D721Med (cell line): ENCODE measurements around the gene YIPF5.

Experiments
- DNase-seq: peaks from one replicate; pipeline ENCODE4 v3.0.0; 2011; ENCODE audit warnings: low spot score; ENCODE audit not compliant: insufficient read length
- FAIRE-seq: peaks from 2 replicates; lab custom pipeline; 2011; peaks lifted over from hg19 to GRCh38; lab: Jason Lieb, UNC
- TF ChIP-seq, protein P1 (sequence below): IDR thresholded peaks from 2 replicates; pipeline ENCODE4 v1.5.1; 2012; ENCODE audit warnings: mild to moderate bottlenecking, control low read depth; ENCODE audit not compliant: insufficient read depth; ENCODE audit errors: missing control alignments

The YIPF5 gene

DNA sequence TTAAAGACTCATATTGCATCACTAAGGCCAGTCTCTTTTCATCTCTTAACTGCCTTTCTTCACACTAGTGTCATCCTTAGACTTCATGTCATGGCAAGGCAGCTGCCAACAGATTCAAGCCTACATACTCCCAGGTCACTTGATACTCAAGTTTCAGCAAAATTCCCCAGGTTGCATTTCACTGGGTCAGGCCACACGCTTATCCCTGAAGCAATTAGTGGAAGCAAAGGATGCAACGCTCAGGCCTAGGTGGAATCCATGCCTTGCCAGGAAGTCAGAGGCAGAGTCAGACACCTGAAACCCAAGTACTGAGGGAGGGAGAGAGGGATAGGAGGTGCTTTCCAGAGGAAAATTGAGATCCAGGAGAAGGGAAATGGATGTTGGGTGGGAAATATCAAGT lies 28.9 kb downstream of the YIPF5 start:
- DNase-seq: no peak
- FAIRE-seq: no peak
- TF ChIP-seq, protein P1, sequence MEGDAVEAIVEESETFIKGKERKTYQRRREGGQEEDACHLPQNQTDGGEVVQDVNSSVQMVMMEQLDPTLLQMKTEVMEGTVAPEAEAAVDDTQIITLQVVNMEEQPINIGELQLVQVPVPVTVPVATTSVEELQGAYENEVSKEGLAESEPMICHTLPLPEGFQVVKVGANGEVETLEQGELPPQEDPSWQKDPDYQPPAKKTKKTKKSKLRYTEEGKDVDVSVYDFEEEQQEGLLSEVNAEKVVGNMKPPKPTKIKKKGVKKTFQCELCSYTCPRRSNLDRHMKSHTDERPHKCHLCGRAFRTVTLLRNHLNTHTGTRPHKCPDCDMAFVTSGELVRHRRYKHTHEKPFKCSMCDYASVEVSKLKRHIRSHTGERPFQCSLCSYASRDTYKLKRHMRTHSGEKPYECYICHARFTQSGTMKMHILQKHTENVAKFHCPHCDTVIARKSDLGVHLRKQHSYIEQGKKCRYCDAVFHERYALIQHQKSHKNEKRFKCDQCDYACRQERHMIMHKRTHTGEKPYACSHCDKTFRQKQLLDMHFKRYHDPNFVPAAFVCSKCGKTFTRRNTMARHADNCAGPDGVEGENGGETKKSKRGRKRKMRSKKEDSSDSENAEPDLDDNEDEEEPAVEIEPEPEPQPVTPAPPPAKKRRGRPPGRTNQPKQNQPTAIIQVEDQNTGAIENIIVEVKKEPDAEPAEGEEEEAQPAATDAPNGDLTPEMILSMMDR: no peak

GRCh38 chr5:144139586-144139985 lies 30.9 kb downstream of the YIPF5 start:
- TF ChIP-seq, protein P1: no peak
- no peak for FAIRE-seq
- DNase-seq: no peak

DNA sequence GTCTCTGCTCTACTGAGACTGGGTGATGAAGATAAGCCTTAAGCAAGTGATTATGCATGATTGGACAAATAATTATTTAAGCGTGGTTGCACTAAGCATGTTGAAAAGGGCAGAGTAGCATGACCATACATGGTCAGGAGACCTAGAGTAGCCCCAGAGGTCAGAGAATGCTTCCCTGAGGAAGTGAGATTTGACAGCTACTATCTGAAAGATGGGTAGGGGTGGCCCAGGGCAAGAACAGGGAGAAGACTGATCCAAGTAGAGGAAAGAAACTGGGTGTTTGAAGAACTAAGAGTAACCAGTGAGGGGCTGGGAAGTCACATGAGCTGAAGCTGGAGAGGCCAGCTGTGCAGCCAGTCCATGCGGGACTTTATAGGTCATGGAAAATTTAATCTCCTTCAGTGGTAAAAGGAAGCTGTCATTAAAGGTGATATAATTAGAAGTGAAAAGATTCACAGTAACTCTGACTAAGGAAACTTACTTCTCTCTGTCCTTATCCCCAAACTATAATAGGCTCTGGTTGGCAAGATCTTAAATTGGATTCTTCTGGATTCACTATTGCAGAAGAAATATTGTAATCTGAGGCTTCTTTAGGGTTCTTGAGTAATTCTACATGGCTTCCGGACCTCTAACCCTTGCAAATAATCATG lies 35.2 kb downstream of the YIPF5 start:
- no peak for FAIRE-seq
- DNase-seq: no peak
- TF ChIP-seq, protein P1: no peak

GRCh38 chr5:144134194-144134826 lies 36.1 kb downstream of the YIPF5 start:
- TF ChIP-seq, protein P1: no peak
- DNase-seq (no peak), FAIRE-seq (peak; percentile 21)

- TF ChIP-seq, protein P1: no peak
- DNase-seq (no peak), FAIRE-seq (peak; percentile 82)
These were observed 37.3 kb downstream of the YIPF5 start for GRCh38 chr5:144133050-144133633.

- FAIRE-seq: no peak
- no peak for DNase-seq
- TF ChIP-seq, protein P1: no peak
These were observed 39.2 kb downstream of the YIPF5 start for GRCh38 chr5:144131261-144131660.

DNA sequence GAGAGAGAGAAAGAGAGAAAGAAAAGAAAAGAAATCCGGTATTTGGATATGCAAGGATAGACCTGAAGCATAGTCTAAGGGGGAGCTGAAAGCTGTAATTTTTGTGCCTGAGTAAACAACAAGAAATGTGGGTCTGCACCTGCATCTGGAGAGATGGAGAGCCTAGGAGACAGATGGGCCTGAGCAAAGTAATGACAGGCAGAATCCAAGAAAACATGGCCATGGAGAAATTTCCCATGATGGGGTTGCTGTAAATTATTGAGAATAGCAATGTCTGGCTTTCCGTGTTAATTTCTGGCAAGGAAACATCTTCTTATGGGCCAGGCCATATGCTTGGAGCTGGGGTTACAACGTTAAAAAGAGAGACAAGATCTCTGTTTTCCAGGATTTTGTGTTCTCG lies 40.2 kb downstream of the YIPF5 start:
- TF ChIP-seq, protein P1: no peak
- FAIRE-seq: no peak
- DNase-seq: no peak
